Activated naive CD8-positive, alpha-beta T cell treated with anti-CD3 and anti-CD28 coated beads, Interleukin-2, amount 10 ng/mL, durations not matched to agents 7 days and 5 days (primary cell): ENCODE data around the gene NCAPH2. TPM values are rescaled to one million over a fixed set of nuclear protein-coding genes. Genes with fewer than 3 reads are reported as not detected.

Source experiments
- ATAC-seq: fragments of 150-1000 bp; cut with Tn5 transposase; one replicate; pipeline ENCODE4 v1.10.0; 2021; ENCODE audit warnings: low read depth, moderate library complexity
- POLR2A ChIA-PET: fragments of 350-600 bp; sonication (Branson Sonifier 250); formaldehyde crosslinking; loops from one replicate; lab custom pipeline; 2021; ENCODE audit warnings: antibody characterized with exemption; lab: Charles Lee
- DNase-seq: peaks from one replicate; pipeline ENCODE4 v3.0.0; 2021
- H3K27ac Mint-ChIP-seq: one replicate; pipeline ENCODE4 v1.8.0; 2022; ENCODE audit warnings: mild to moderate bottlenecking, mixed read lengths
- H3K27me3 Mint-ChIP-seq: one replicate; pipeline ENCODE4 v1.8.0; 2022; ENCODE audit warnings: mild to moderate bottlenecking, moderate library complexity, mixed read lengths
- H3K36me3 Mint-ChIP-seq: one replicate; pipeline ENCODE4 v1.8.0; 2021; ENCODE audit warnings: mild to moderate bottlenecking, mixed read lengths
- H3K4me1 Mint-ChIP-seq: one replicate; pipeline ENCODE4 v1.8.0; 2021; ENCODE audit warnings: mixed read lengths
- H3K4me3 Mint-ChIP-seq: one replicate; pipeline ENCODE4 v1.8.0; 2022; ENCODE audit warnings: mild to moderate bottlenecking, moderate library complexity, mixed read lengths
- H3K9me3 Mint-ChIP-seq: one replicate; pipeline ENCODE4 v1.8.0; 2021; ENCODE audit warnings: mixed read lengths
- total RNA-seq, 2 experiments: library from RNA; stranded (reverse); gene quantifications; one replicate each; pipeline ENCODE4 v1.2.3, GENCODE V29; 2021

The NCAPH2 gene
- total RNA-seq, 2 experiments from 2014 or later, result 126 TPM

DNA sequence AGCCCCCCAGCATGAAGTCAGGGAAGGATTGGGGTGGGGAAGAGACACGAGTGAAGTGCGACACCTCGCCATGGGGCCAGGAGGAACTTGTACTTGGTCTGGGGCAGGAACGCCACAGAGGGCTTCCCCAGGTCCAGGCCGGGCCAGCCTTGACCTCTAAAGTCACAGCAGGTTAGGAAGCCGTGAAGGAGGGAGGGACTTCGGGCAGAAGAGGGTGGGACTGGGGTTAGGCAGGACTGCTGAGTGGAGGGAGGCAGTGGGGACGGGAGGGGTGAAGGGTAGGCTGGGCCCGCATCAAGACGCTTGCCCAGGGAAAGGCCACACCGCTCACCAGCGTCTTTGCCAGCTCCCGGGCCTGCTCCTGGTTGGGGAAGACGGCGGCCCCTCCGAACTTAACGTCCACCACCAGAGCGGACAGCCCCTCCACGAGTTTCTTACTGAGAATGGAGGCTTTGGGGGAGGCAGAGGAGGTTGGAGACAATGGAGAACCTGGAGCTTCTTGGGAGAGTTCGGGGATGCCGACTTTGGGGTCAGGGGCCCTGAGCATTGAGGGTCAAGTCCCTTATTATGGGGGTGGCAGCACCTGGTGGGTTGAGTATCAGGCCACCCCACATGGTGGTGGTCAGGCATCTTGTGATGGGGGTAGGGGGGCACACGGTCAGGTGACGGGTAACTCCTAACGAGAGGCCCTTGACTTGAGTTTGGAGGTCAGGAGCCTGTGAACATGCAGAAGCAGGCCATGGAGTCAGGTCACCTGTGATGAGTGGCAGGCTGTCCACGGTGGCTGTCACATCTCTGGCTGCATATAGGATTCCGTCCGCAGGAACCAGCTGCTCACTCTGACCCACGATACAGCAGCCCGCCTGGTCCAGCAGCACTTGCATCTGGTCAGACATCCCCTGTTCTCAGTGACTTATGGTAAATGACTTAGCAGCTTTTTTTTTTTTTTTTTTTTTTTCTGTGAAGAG, 19.1 kb downstream of the NCAPH2 start:
- POLR2A ChIA-PET, result interaction anchor here (0.6 to 13.0 kb wide), 12 partner anchors 13 to 233 kb away, joined by 3 to 300 read pairs (median 25); partner anchors contain the start of genes ARSA, CHKB, CPT1B and KLHDC7B
- Mint-ChIP-seq H3K4me3 (peak overlapping the region; percentile 84), H3K27me3 (no peaks in the 10 kb centered on the region), H3K4me1 (peaks cover 30% of the 10 kb centered on the region), H3K9me3 (no peaks in the 10 kb centered on the region), H3K27ac (peak overlapping the region; percentile 94), H3K36me3 (peaks cover 21% of the 10 kb centered on the region)
- ATAC-seq (no peak), DNase-seq (peak; percentile 55)

DNA sequence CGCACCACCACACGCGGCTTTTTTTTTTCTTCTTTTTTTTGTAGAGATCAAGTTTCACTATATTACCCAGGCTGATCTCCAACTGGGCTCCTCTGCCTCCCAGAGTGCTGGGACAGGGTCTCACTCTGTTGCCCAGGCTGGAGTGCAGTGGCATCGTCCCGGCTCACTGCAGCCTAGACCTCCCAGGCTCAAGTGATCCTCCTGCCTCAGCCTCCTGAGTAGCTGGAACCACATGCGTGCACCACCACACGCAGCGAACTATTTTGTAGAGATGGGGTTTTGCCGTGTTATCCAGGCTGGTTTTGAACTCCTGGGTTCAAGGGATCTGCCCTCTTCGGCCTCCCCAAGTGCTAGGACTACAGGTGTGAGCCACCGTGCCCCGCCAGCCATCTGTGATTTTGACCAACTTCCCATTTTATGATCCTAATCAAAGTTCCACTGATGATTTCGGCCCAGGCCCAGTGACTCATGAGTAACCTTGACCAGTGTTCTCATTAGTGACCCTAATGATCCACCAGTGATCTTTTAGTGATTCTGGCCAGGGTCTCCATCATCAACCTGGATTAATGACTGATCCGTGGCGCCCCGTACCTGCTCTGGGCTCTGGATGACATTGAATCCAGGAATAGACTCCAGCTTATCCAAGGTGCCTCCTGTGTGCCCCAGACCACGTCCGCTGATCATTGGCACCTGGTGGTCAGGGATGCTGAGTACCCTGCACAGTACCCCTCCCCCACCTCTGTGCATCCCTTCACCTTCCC, 20.1 kb downstream of the NCAPH2 start:
- no peaks in the 10 kb centered on the region for H3K9me3 Mint-ChIP-seq
- peaks cover 37% of the 10 kb centered on the region for H3K4me1 Mint-ChIP-seq
- POLR2A ChIA-PET, result interaction anchor here (1.0 to 13.0 kb wide), 9 partner anchors 12 to 277 kb away, joined by 3 to 300 read pairs (median 93); partner anchors contain the start of genes CHKB, CPT1B, HDAC10 and KLHDC7B
- DNase-seq, result no peak
- no peak for ATAC-seq
- peaks cover 22% of the 10 kb centered on the region for H3K36me3 Mint-ChIP-seq
- no peaks in the 10 kb centered on the region for H3K27me3 Mint-ChIP-seq
- H3K4me3 Mint-ChIP-seq, result peak overlapping the region; percentile 84
- H3K27ac Mint-ChIP-seq, result peak overlapping the region; percentile 94

DNA sequence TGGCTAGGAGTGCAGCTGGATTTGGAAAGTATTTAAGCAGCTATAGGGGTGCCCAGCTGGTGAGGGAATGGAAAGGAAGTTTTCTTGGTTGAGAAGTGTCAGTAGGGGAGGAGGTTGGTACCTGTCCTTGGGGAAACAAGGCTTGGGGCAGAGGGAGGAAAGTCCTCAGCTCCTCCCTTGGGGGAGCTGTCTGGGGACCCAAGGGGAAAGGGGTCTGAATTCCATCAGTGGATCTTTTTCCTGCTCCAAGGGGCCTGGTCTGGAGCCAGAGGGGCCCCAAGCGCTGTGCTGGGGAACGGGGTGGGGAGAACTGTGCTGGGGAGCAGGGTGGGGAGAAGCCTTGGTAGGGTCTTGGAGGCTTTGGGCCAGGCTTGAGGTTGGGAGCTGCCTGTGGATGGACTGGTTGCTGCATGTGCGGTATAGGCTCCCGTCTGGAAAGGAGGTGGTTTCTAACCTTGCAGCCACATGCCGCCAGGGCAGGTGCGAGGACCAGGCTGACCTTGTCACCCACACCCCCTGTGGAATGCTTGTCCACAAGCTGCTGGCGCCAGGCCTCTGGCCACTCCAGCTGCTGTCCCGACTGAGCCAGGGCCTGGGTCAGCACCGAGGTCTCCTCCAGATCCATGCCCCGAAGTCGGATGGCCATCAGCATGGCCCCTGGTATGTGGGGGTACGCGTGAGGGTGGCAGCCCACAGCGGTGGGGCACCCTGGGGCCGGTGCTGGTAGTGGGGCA, 20.8 kb downstream of the NCAPH2 start:
- no peaks in the 10 kb centered on the region for H3K27me3 Mint-ChIP-seq
- H3K4me3 Mint-ChIP-seq, result peak overlapping the region; percentile 84
- DNase-seq (peak; percentile 52), ATAC-seq (no peak)
- peaks cover 40% of the 10 kb centered on the region for H3K4me1 Mint-ChIP-seq
- H3K27ac Mint-ChIP-seq, result peak overlapping the region; percentile 94
- POLR2A ChIA-PET, result interaction anchor here (1.1 to 13.0 kb wide), 9 partner anchors 11 to 278 kb away, joined by 3 to 300 read pairs (median 93); partner anchors contain the start of genes CHKB, CPT1B, HDAC10 and KLHDC7B
- peaks cover 24% of the 10 kb centered on the region for H3K36me3 Mint-ChIP-seq
- no peaks in the 10 kb centered on the region for H3K9me3 Mint-ChIP-seq

DNA sequence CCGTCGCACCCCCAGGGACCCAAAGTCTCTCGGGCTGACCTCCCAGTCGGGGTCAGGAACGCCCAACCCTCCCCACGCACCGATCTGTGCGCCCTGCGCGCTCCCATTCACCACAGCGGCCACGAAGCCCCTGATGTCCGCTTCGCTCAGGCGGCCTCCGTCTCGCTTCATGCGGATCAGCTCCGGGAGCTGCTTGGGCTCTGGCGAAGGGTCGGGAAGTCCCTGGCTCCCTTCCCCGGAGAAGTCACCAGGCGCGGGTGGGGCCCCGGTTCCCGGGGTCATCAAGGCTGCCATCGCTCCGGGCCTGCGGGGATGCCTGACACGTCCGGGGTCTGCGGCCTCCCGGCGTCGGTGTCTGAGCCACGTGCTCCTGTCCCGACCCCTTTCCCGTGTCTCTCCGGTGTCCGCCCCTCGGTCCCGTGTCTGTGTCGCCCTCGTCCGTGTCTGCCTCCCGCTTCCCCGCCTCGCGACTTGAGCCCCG, 21.4 kb downstream of the NCAPH2 start:
- peak overlapping the region; percentile 94 for H3K27ac Mint-ChIP-seq
- peaks cover 24% of the 10 kb centered on the region for H3K36me3 Mint-ChIP-seq
- peaks cover 42% of the 10 kb centered on the region for H3K4me1 Mint-ChIP-seq
- ATAC-seq (no peak), DNase-seq (no peak)
- no peaks in the 10 kb centered on the region for H3K9me3 Mint-ChIP-seq
- no peaks in the 10 kb centered on the region for H3K27me3 Mint-ChIP-seq
- POLR2A ChIA-PET, result interaction anchor here (0.7 to 13.0 kb wide), 14 partner anchors 11 to 97 kb away, joined by 3 to 300 read pairs (median 7); partner anchors contain the start of genes CHKB, CPT1B, KLHDC7B and LMF2
- peak overlapping the region; percentile 84 for H3K4me3 Mint-ChIP-seq

- Mint-ChIP-seq H3K27me3 (no peaks in the 10 kb centered on the region), H3K4me1 (peaks cover 41% of the 10 kb centered on the region), H3K4me3 (peak within 1 kb of the TSS; percentile 95), H3K9me3 (no peaks in the 10 kb centered on the region), H3K27ac (peak within 1 kb of the TSS; percentile 100), H3K36me3 (peaks cover 19% of the 10 kb centered on the region)
- POLR2A ChIA-PET, result interaction anchor here (0.6 to 13.0 kb wide), 14 partner anchors 10 to 96 kb away, joined by 3 to 300 read pairs (median 7); partner anchors contain the start of genes CHKB, CPT1B, KLHDC7B and LMF2
- ATAC-seq, result peak; percentile 20
- peak; percentile 91 for DNase-seq
These were observed 22.0 kb downstream of the NCAPH2 start, which contains the start of gene TYMP for GRCh38 chr22:50529897-50530579. TYMP (minus strand) TSS chr22:50530012; CDS start chr22:50529709, 303 bp downstream.

- no peak for DNase-seq
- peak; percentile 5 for ATAC-seq
- POLR2A ChIA-PET, result interaction anchor here (1.5 to 13.0 kb wide), 7 partner anchors 12 to 91 kb away, joined by 4 to 247 read pairs (median 15); partner anchors contain the start of genes KLHDC7B and SYCE3
- Mint-ChIP-seq H3K27me3 (no peaks in the 10 kb centered on the region), H3K4me1 (peaks cover 41% of the 10 kb centered on the region), H3K9me3 (no peaks in the 10 kb centered on the region), H3K27ac (peak overlapping the region; percentile 100), H3K4me3 (peak overlapping the region; percentile 95), H3K36me3 (peaks cover 19% of the 10 kb centered on the region)
These were observed 22.5 kb downstream of the NCAPH2 start for GRCh38 chr22:50530580-50530876.

- Mint-ChIP-seq H3K36me3 (peaks cover 19% of the 10 kb centered on the region), H3K27me3 (no peaks in the 10 kb centered on the region), H3K27ac (peak overlapping the region; percentile 100), H3K4me1 (peaks cover 41% of the 10 kb centered on the region), H3K9me3 (no peaks in the 10 kb centered on the region), H3K4me3 (peak overlapping the region; percentile 95)
- ATAC-seq (peak; percentile 37), DNase-seq (peak; percentile 87)
- POLR2A ChIA-PET, result interaction anchor here (1.0 to 13.0 kb wide), 11 partner anchors 11 to 90 kb away, joined by 4 to 247 read pairs (median 8); partner anchors contain the start of genes CHKB, KLHDC7B, LMF2 and NCAPH2
These were observed 23.0 kb downstream of the NCAPH2 start for GRCh38 chr22:50530877-50531545.

GRCh38 chr22:50531546-50531961, 23.5 kb downstream of the NCAPH2 start:
- DNase-seq, result peak; percentile 86
- Mint-ChIP-seq H3K4me3 (peak overlapping the region; percentile 95), H3K27ac (peak overlapping the region; percentile 100), H3K4me1 (peaks cover 43% of the 10 kb centered on the region), H3K27me3 (no peaks in the 10 kb centered on the region), H3K36me3 (peaks cover 19% of the 10 kb centered on the region), H3K9me3 (no peaks in the 10 kb centered on the region)
- POLR2A ChIA-PET, result interaction anchor here (0.8 to 13.0 kb wide), 13 partner anchors 11 to 90 kb away, joined by 3 to 247 read pairs (median 7); partner anchors contain the start of genes CHKB, KLHDC7B, LMF2 and NCAPH2
- ATAC-seq, result peak; percentile 36

DNA sequence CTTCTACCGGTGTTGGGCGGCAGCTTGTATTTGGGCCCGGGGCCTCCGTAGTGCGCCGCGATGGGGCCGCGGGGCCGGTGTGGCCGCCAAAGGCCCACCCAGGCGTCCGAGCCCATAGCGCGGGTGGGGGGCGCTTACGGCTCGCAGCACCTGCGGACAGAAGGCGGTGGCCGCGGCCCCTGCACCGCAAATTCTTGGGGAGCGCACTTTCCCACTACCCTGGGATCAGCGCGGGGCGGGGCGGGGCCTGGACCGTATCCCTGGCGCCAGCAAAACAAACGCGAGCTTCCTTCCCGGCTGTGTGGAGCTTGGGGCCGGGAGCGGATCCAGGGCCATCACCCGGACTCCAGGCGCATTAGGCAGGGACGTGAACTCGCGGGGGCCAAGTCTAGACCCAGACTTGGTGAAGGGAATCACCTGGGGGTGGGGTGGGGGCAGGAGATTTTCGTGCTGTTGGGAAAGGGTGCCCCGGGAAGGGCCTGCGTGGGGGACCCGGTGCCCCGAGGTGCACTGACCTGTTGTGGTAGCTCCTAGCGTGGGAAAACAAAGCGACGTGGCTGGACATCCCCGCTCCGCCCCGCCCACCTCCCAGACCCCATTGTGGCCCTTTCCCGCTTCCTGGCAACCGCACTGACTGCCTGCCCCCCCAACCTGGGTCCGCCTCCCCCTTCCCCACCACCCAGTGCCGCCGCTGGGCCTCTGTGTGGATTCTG, 24.1 kb downstream of the NCAPH2 start:
- Mint-ChIP-seq H3K9me3 (no peaks in the 10 kb centered on the region), H3K27me3 (no peaks in the 10 kb centered on the region), H3K36me3 (peaks cover 24% of the 10 kb centered on the region), H3K27ac (peak overlapping the region; percentile 100), H3K4me1 (peaks cover 41% of the 10 kb centered on the region), H3K4me3 (peak overlapping the region; percentile 95)
- peak; percentile 66 for DNase-seq
- ATAC-seq, result no peak
- POLR2A ChIA-PET, result interaction anchor here (0.5 to 13.0 kb wide), 14 partner anchors 10 to 226 kb away, joined by 3 to 247 read pairs (median 6); partner anchors contain the start of genes CHKB, KLHDC7B, LMF2 and NCAPH2
